HCT116 (cell line): ENCODE measurements around the gene ELAVL2. TPM values are rescaled to one million over a fixed set of nuclear protein-coding genes. Genes with fewer than 3 reads are reported as not detected.

Experiments
- ATAC-seq: fragments of 200-7000 bp; cut with Tn5 transposase; 2 replicates; pipeline ENCODE4 v1.9.1; 2020; ENCODE audit warnings: mild to moderate bottlenecking, moderate library complexity
- BruUV-seq: library from RNA; stranded (reverse); fragments of 400-500 nt; replicated peaks from 2 replicates; lab custom pipeline; 2021; lab: Mats Ljungman, UMichigan
- CTCF ChIA-PET: fragments of 300-600 bp; sonication (Branson Sonifier 250); formaldehyde crosslinking; loops from one replicate; lab custom pipeline; 2021; ENCODE audit warnings: antibody characterized with exemption; lab: Charles Lee
- POLR2A ChIA-PET: fragments of 300-600, 350-600 bp; sonication (Branson Sonifier 250); formaldehyde crosslinking; loops from one replicate; lab custom pipeline; 2021; ENCODE audit warnings: antibody characterized with exemption; lab: Charles Lee
- RAD21 ChIA-PET, 2 experiments: fragments of 300-600 bp; sonication (Branson Sonifier 250); formaldehyde crosslinking; loops; one replicate each; lab custom pipeline; 2023; ENCODE audit warnings: low total read pairs in 2 of 2; ENCODE audit not compliant: uncharacterized antibody in 2 of 2, unreplicated experiment in 2 of 2, low non-redundant PET in 1 of 2; lab: Charles Lee
- DNase-seq: peaks from one replicate; pipeline ENCODE4 v3.0.0-alpha.2; 2010; ENCODE audit warnings: low read depth, low spot score
- H2AFZ ChIP-seq: fragments of 200-600 bp; shearing (Covaris generic), sonication (generic); 2 replicates; pipeline ENCODE4 v1.6.1; 2017; ENCODE audit warnings: low read depth, mixed run types, mixed read lengths, antibody characterized with exemption, low read length; ENCODE audit not compliant: poor library complexity, severe bottlenecking
- H3K27ac ChIP-seq: 2 replicates; pipeline ENCODE4 v1.5.1; 2012; ENCODE audit warnings: low read depth, low read length
- H3K27me3 ChIP-seq: fragments of 200-600 bp; sonication (generic); 2 replicates; pipeline ENCODE4 v1.6.1; 2016; ENCODE audit warnings: mixed run types, low read length, mixed read lengths; ENCODE audit not compliant: insufficient read depth
- H3K36me3 ChIP-seq, 2 experiments: fragments of 200-500 bp in 1 of 2; fragments of 200-600 bp in 1 of 2; sonication (Bioruptor generic) in 1 of 2; sonication (generic) in 1 of 2; 2 replicates each; pipeline versions ENCODE4 v1.5.1 to v1.6.1; 2014 to 2016; ENCODE audit warnings: low read length in 2 of 2, inconsistent platforms in 1 of 2, mixed read lengths in 1 of 2, mixed run types in 1 of 2; ENCODE audit not compliant: insufficient read depth in 2 of 2, control insufficient read depth in 1 of 2
- H3K4me1 ChIP-seq, 2 experiments: fragments of 200-600 bp in 1 of 2; sonication (generic) in 1 of 2; 2 replicates each; pipeline versions ENCODE4 v1.5.1 to v1.6.1; 2012 to 2017; ENCODE audit warnings: low read length in 2 of 2, inconsistent platforms in 1 of 2, mild to moderate bottlenecking in 1 of 2, mixed read lengths in 1 of 2, mixed run types in 1 of 2, moderate library complexity in 1 of 2; ENCODE audit not compliant: insufficient read depth in 2 of 2, control insufficient read depth in 1 of 2
- H3K4me2 ChIP-seq: fragments of 200-600 bp; sonication (generic); 2 replicates; pipeline ENCODE4 v1.6.1; 2017; ENCODE audit warnings: mixed run types, low read length, mixed read lengths
- H3K4me3 ChIP-seq, 2 experiments: fragments of 200-600 bp in 1 of 2; sonication (generic) in 1 of 2; replicated peaks in 1 of 2; 2 replicates each; pipeline ENCODE4 v1.5.1; 2011 to 2016; ENCODE audit warnings: low read length in 2 of 2, control low read depth in 1 of 2, low read depth in 1 of 2, mild to moderate bottlenecking in 1 of 2, mixed read lengths in 1 of 2, mixed run types in 1 of 2
- H3K79me2 ChIP-seq: fragments of 200-600 bp; sonication (generic); 2 replicates; pipeline ENCODE4 v1.6.1; 2017; ENCODE audit warnings: mild to moderate bottlenecking, mixed run types, low read length, moderate library complexity, mixed read lengths; ENCODE audit not compliant: insufficient read depth
- H3K9ac ChIP-seq: fragments of 200-600 bp; sonication (generic); 2 replicates; pipeline ENCODE4 v1.6.1; 2016; ENCODE audit warnings: low read length, mixed read lengths
- H3K9me2 ChIP-seq: fragments of 200-600 bp; sonication (generic), shearing (Covaris generic); 2 replicates; pipeline ENCODE4 v1.6.1; 2017; ENCODE audit warnings: mixed run types, mild to moderate bottlenecking, moderate library complexity; ENCODE audit not compliant: insufficient read depth
- H3K9me3 ChIP-seq, 2 experiments: fragments of 200-500 bp in 1 of 2; fragments of 200-600 bp in 1 of 2; sonication (Bioruptor generic) in 1 of 2; sonication (generic) in 1 of 2; 2 replicates each; pipeline ENCODE4 v1.6.1; 2014 to 2017; ENCODE audit warnings: low read length in 2 of 2, mixed read lengths in 2 of 2, inconsistent platforms in 1 of 2, low read depth in 1 of 2, mild to moderate bottlenecking in 1 of 2, mixed run types in 1 of 2, moderate library complexity in 1 of 2; ENCODE audit not compliant: control insufficient read depth in 1 of 2, insufficient read depth in 1 of 2
- H4K20me1 ChIP-seq: fragments of 200-600 bp; sonication (generic), shearing (Covaris generic); 2 replicates; pipeline ENCODE4 v1.6.1; 2017; ENCODE audit warnings: mixed run types, mild to moderate bottlenecking, moderate library complexity; ENCODE audit not compliant: insufficient read depth
- ATF3 ChIP-seq: IDR thresholded peaks from 2 replicates; pipeline ENCODE4 v1.6.1; 2012
- CBX3 ChIP-seq: IDR thresholded peaks from 2 replicates; pipeline ENCODE4 v1.6.1; 2012; ENCODE audit warnings: low read depth
- EGR1 ChIP-seq: IDR thresholded peaks from 2 replicates; pipeline ENCODE4 v1.6.1; 2012; ENCODE audit warnings: low read depth
- ELF1 ChIP-seq: IDR thresholded peaks from 2 replicates; pipeline ENCODE4 v1.6.1; 2012; ENCODE audit warnings: low read depth, borderline replicate concordance
- EZH2 ChIP-seq: fragments of 200-600 bp; sonication (generic); IDR thresholded peaks from 2 replicates; pipeline ENCODE4 v1.6.1; 2017; ENCODE audit warnings: antibody characterized with exemption, mixed run types
- EZH2phosphoT487 ChIP-seq: fragments of 200-600 bp; IDR thresholded peaks from 2 replicates; pipeline ENCODE4 v1.6.1; 2018; ENCODE audit warnings: antibody characterized with exemption, borderline replicate concordance
- FOSL1 ChIP-seq: IDR thresholded peaks from 2 replicates; pipeline ENCODE4 v1.6.1; 2012; ENCODE audit warnings: low read depth
- SIN3A ChIP-seq: IDR thresholded peaks from 2 replicates; pipeline ENCODE4 v1.6.1; 2012; ENCODE audit warnings: low read depth
- SP1 ChIP-seq: IDR thresholded peaks from 2 replicates; pipeline ENCODE4 v1.6.1; 2012; ENCODE audit warnings: low read depth
- SRF ChIP-seq: IDR thresholded peaks from 2 replicates; pipeline ENCODE4 v1.6.1; 2012; ENCODE audit warnings: low read depth
- ZFX ChIP-seq: fragments of 450-650 bp; IDR thresholded peaks from 2 replicates; pipeline ENCODE4 v1.6.1; 2017
- ZNF274 ChIP-seq: fragments of 200-500 bp; sonication (Bioruptor generic); IDR thresholded peaks from 2 replicates; pipeline ENCODE4 v1.6.1; 2014; ENCODE audit warnings: mild to moderate bottlenecking, low read depth, low read length, inconsistent platforms
- intact Hi-C: fragments of 100-400 bp; cut with micrococcal nuclease; formaldehyde crosslinking; loops from 2 replicates; pipeline ENCODE4 v1.10.0; 2022
- total RNA-seq: library from RNA; stranded (reverse); gene quantifications from one replicate; pipeline ENCODE4 v1.2.1, GENCODE V29; 2021; ENCODE audit not compliant: unreplicated experiment
- TF ChIP-seq, protein P1 (sequence below), 3 experiments: fragments of 200-600 bp in 1 of 3; sonication (generic) in 1 of 3; IDR thresholded peaks in 2 of 3; conservative IDR thresholded peaks in 1 of 3; 2 replicates each; pipeline ENCODE4 v1.5.1; 2012 to 2017; ENCODE audit warnings: low read depth in 2 of 3, low read length in 2 of 3, antibody characterized with exemption in 1 of 3, borderline replicate concordance in 1 of 3, control low read depth in 1 of 3, mild to moderate bottlenecking in 1 of 3, mixed read lengths in 1 of 3, mixed run types in 1 of 3, moderate library complexity in 1 of 3; ENCODE audit not compliant: insufficient read depth in 1 of 3

Gene ELAVL2
- total RNA-seq, 1 experiment from 2014 or later, result not detected

DNA sequence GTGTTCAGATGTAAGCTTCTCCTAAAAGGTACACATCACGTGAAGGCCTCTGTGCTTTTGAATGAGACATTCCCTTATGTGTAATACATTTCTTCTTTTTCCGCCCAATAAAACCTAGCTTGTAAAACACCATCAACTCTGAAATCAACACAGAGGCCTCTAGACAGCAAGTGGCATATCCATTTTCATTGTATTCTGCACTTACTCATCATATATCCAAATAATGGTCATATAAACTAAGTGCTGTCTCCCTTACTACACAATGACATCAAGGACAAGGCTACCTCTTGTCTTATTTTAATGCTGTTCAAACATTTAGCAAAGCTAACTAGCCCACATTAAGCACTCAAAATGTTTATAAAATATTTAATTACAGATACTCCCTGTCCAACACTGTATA lies 108.5 kb downstream of the ELAVL2 start:
- RAD21 ChIA-PET, result no interaction called here
- POLR2A ChIA-PET, result no interaction called here
- BruUV-seq, result no TSS peak
- Histone ChIP-seq H2AFZ (no peak overlapping the region), H3K9ac (no peak overlapping the region), H3K36me3 (no peaks in the 10 kb centered on the region), H3K27ac (no peak overlapping the region), H3K4me3 (no peak overlapping the region), H4K20me1 (no peaks in the 10 kb centered on the region), H3K4me1 (no peaks in the 10 kb centered on the region), H3K27me3 (no peaks in the 10 kb centered on the region), H3K9me2 (no peaks in the 10 kb centered on the region), H3K79me2 (no peaks in the 10 kb centered on the region), H3K9me3 (peaks cover 5 to 22% of the 10 kb centered on the region in 2 experiments; a peak in 3 of 4 replicates), H3K4me2 (no peak overlapping the region)
- intact Hi-C loops, result no loop called here
- no peak for ATAC-seq
- no peak for DNase-seq
- TF ChIP-seq ATF3 (no peak), SRF (no peak), ZFX (no peak), EZH2 (no peak), SP1 (no peak)
- CTCF ChIA-PET, result no interaction called here

DNA sequence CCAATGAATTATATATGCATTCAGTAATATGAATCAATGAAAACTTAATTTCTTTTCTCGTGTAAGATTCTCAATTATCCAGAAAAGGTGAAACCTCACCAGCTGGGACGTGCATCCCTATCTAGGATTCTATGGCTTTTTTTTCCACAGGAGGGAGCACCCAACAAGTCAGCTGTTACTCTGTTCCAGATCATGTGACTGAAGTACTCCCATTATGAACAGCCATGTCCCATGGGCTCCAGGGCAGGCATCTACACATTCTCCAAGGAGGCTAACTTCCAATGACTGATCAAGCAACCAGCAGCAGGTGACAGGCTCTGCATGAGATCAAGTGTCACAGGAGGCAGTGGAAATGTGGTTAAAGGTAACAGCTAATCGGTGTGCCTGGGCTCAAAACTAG lies 118.8 kb downstream of the ELAVL2 start:
- Histone ChIP-seq H3K79me2 (no peaks in the 10 kb centered on the region), H3K9me3 (peaks cover 8 to 32% of the 10 kb centered on the region in 2 experiments; a peak in 2 of 4 replicates), H3K9me2 (no peaks in the 10 kb centered on the region), H3K4me2 (no peak overlapping the region), H3K9ac (no peak overlapping the region), H3K36me3 (no peaks in the 10 kb centered on the region), H4K20me1 (no peaks in the 10 kb centered on the region), H2AFZ (no peak overlapping the region), H3K27me3 (no peaks in the 10 kb centered on the region), H3K4me1 (no peaks in the 10 kb centered on the region), H3K27ac (no peak overlapping the region), H3K4me3 (no peak overlapping the region)
- ChIA-PET RAD21 (no interaction called here), CTCF (no interaction called here), POLR2A (no interaction called here)
- BruUV-seq, result no TSS peak
- ATAC-seq, result no peak
- intact Hi-C loops, result loop anchor here (10.0 kb wide), 1 partner anchor 82 kb away; no protein-coding TSS in a partner anchor
- no peak for DNase-seq
- TF ChIP-seq EGR1 (no peak), SIN3A (no peak), ZNF274 (no peak), ATF3 (no peak), FOSL1 (no peak), ZFX (no peak), EZH2phosphoT487 (no peak), ELF1 (no peak), CBX3 (no peak)
- TF ChIP-seq, protein P1, sequence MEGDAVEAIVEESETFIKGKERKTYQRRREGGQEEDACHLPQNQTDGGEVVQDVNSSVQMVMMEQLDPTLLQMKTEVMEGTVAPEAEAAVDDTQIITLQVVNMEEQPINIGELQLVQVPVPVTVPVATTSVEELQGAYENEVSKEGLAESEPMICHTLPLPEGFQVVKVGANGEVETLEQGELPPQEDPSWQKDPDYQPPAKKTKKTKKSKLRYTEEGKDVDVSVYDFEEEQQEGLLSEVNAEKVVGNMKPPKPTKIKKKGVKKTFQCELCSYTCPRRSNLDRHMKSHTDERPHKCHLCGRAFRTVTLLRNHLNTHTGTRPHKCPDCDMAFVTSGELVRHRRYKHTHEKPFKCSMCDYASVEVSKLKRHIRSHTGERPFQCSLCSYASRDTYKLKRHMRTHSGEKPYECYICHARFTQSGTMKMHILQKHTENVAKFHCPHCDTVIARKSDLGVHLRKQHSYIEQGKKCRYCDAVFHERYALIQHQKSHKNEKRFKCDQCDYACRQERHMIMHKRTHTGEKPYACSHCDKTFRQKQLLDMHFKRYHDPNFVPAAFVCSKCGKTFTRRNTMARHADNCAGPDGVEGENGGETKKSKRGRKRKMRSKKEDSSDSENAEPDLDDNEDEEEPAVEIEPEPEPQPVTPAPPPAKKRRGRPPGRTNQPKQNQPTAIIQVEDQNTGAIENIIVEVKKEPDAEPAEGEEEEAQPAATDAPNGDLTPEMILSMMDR (IDR thresholded peaks at IDR 0.05 in 2 of 3, conservative IDR thresholded peaks at IDR 0.05 in 1 of 3; ENCODE audit: borderline replicate concordance in 1 of 3, insufficient read depth in 1 of 3, low read depth in 2 of 3, low read length in 2 of 3), result no peak
